SHP77 (cell line): Measurements from ENCODE around the gene ZFTA.
"Not testable (repeated sequence)": the region's sequence is repeated elsewhere in the genome, so short reads cannot be mapped to it uniquely, and the experiment has no call there.

Experiments used
- DNase-seq, 2 experiments: peaks; one replicate each; lab custom pipeline; 2025; lab: John Stamatoyannopoulos, UW

Gene ZFTA

GRCh38 chr11:63768237-63769041 is at the start of gene ZFTA:
Gene ZFTA, minus strand, starts transcription at chr11:63768775. Its CDS starts 153 bp downstream, at chr11:63768622.
- peak; percentile 8 to 13 for DNase-seq

DNA sequence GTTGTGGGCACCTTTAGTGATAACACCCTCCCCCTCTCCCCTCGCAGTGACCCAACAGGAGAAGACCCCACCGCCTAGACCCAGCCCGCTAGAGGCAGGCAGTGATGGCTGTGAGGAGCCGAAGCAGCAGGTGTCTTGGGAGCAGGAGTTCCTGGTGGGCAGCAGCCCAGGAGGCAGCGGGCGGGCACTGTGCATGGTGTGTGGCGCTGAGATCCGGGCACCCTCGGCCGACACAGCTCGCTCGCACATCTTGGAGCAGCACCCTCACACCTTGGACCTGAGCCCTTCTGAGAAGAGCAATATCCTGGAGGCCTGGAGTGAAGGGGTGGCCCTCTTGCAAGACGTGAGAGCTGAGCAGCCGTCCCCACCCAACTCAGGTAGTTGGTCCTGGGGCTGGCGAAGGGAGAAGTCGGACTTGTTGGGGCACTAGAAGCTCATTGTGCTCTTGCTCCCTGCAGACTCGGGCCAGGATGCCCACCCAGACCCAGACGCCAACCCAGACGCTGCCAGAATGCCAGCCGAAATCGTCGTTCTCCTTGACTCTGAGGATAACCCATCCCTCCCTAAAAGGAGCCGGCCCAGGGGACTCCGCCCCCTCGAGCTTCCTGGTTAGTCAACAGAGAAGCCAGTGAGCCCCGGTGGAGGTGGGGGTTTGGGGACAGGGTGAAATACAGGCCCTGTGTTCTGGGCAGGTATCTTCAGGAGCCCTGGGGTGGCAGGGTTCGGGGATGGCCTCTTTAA is 49.4 kb upstream of the ZFTA start:
- DNase-seq = no peak

- DNase-seq = no peak
These were observed 48.2 kb upstream of the ZFTA start for GRCh38 chr11:63816732-63817131.

DNA sequence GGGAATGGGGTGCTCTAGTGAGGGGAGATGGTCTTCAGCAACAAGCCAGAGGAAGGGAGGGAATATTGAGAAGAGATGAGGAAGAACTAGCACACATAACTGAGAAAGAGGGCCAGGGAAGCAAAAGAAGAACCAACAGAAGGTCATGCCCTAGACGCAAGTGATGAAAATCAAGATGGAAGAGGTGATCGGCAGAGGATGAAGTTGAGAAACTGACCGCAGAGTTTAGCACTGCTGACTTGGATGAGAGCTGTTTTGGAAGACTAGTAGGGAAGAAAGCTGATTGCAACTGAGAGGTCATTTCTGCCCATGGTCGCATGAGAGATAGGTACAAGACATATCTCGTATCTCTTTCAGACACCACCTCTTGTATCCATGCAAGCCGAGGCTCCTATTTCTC is 47.6 kb upstream of the ZFTA start:
- no peak for DNase-seq

- DNase-seq = no peak
These were observed 45.8 kb upstream of the ZFTA start for GRCh38 chr11:63814383-63814736.

GRCh38 chr11:63813563-63814382 is 45.2 kb upstream of the ZFTA start:
- peak in 1 of 2 experiments; percentile 47 for DNase-seq

GRCh38 chr11:63813035-63813562 is 44.5 kb upstream of the ZFTA start, which contains the start of gene SPINDOC:
Gene SPINDOC, plus strand, starts transcription at chr11:63813456. Its CDS starts 231 bp downstream, at chr11:63813687.
- peak; percentile 59 to 64 for DNase-seq

- DNase-seq = no peak
These were observed 42.9 kb upstream of the ZFTA start for GRCh38 chr11:63811522-63811921.

- not testable (repeated sequence) for DNase-seq
These were observed 41.8 kb upstream of the ZFTA start for GRCh38 chr11:63810383-63810782.

- DNase-seq = no peak
These were observed 37.4 kb upstream of the ZFTA start for GRCh38 chr11:63805844-63806415.

- no peak for DNase-seq
These were observed 35.7 kb upstream of the ZFTA start for GRCh38 chr11:63804259-63804658.

DNA sequence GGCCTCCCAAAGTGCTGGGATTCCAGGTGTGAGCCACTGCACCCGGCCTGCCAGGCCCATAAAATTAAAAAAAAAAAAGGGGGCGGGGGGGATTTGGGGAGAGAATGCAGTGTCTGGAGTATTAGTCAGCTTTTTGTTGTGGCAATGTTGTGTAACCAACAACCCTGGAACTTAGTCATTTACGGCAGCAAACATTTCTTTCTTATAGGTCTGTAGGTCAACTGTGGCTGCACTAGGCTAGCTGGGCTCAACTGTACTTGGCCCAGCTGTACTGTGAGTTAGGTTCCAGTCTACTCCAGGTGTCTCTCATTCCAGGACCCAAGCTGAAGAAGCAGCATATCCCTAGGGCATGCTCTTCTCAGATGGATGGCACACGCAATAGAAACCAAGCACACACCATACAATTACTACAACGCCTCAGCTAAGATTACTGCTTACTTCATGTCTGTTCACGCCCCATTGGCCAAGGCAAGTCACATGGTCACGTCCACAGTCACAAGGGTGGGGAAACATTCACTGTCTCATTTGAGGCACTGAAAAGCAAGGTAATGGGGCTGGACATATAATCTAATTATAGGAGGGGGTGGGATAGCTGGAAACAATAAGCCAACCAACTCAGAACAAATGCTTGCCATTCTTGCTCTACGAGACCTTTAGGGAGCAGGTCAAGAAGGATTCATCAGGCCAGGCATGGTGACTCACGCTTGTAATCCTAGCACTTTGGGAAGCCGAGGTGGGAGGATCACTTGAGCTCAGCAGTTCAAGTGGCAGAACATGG is 34.3 kb upstream of the ZFTA start:
- DNase-seq = no peak

DNA sequence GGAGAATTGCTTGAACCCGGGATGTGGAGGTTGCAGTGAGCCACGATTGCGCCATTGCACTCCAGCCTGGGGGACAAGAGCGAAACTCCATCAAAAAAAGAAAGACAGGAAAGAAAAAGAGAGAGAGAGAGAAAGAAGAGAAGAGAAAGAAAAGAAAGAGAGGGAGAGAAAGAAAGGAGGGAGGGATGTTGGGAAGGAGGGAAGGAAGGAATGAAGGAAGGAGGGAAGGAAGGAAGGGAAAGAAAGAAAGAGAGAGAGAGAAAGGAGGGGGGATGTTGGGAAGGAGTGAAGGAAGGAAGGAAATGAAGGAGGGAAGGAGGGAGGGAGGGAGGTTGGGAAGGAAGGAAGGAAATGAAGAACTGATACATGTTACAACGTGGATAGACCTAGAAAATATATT is 32.3 kb upstream of the ZFTA start:
- no peak for DNase-seq

DNA sequence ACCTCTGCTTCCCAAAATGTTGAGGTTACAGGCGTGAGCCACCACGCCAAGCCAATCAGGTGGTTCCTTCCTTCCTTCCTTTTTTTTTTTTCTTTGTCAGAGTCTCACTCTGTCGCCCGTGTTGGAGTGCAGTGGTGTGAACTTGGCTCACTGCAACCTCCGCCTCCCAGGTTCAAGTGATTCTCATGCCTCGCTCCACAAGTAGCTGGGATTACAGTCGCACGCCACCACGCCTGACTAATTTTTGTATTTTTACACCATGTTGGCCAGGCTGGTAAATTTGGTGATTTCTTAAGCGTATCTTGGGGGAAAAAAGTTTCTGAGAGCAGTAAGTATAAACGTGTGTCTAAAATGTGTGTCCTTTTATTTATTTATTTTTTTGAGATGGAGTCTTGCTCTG is 26.5 kb upstream of the ZFTA start:
- DNase-seq = no peak

GRCh38 chr11:63793161-63793560 is 24.6 kb upstream of the ZFTA start:
- DNase-seq = no peak

- no peak for DNase-seq
These were observed 23.1 kb upstream of the ZFTA start for GRCh38 chr11:63791495-63792167.

- no peak for DNase-seq
These were observed 17.2 kb upstream of the ZFTA start for GRCh38 chr11:63785823-63786222.

- no peak for DNase-seq
These were observed 15.5 kb upstream of the ZFTA start for GRCh38 chr11:63783925-63784592.

- no peak for DNase-seq
These were observed 14.2 kb upstream of the ZFTA start for GRCh38 chr11:63782749-63783148.

GRCh38 chr11:63779039-63779438 is 10.5 kb upstream of the ZFTA start:
- DNase-seq = no peak
